Measurements from ENCODE around the gene FREM1.

Gene FREM1

DNA sequence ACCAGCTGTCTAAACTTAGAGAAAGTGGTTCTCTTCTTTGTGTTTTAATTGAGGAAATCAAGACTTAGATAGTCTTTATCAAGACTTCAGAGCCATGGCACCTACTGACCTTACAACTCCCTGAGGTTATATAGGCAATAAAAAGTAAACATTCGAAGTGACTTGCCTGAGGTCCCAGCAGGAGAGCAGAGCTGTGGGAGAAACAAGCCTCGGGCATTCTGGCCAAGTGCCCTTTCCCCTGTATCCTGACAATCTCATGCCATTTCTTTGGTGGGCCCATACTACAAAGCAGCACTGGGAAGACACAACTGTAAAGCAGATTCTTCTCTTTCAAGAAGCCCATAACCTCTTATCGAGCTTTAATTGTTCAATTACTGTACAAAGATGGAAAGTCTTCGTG, 23.1 kb downstream of the FREM1 start:
- Histone ChIP-seq H2AFZ (ENCODE audit: low read length) (no peak overlapping the region), H3K4me1 (ENCODE audit: insufficient read depth, low read length, severe bottlenecking) (no peaks in the 10 kb centered on the region), H3K27me3 (ENCODE audit: insufficient read depth, low read length) (no peaks in the 10 kb centered on the region), H4K20me1 (ENCODE audit: insufficient read depth, low read length) (no peaks in the 10 kb centered on the region), H3K9me3 (ENCODE audit: low read length) (no peaks in the 10 kb centered on the region), H3K9me2 (ENCODE audit: low read depth, low read length) (no peaks in the 10 kb centered on the region), H3K27ac (ENCODE audit: low read depth, low read length, poor library complexity, severe bottlenecking) (no peak overlapping the region), H3F3A (ENCODE audit: insufficient read depth, low read length) (no peaks in the 10 kb centered on the region), H3K79me2 (ENCODE audit: insufficient read depth, low read length) (no peaks in the 10 kb centered on the region), H3K4me2 (ENCODE audit: low read length) (no peak overlapping the region), H3K36me3 (ENCODE audit: insufficient read depth, low read length) (no peaks in the 10 kb centered on the region), H3K4me3 (ENCODE audit: low read depth, low read length, poor library complexity, severe bottlenecking) (no peak overlapping the region), H3K9ac (ENCODE audit: low read length) (no peak overlapping the region)
- TF ChIP-seq, protein P1, sequence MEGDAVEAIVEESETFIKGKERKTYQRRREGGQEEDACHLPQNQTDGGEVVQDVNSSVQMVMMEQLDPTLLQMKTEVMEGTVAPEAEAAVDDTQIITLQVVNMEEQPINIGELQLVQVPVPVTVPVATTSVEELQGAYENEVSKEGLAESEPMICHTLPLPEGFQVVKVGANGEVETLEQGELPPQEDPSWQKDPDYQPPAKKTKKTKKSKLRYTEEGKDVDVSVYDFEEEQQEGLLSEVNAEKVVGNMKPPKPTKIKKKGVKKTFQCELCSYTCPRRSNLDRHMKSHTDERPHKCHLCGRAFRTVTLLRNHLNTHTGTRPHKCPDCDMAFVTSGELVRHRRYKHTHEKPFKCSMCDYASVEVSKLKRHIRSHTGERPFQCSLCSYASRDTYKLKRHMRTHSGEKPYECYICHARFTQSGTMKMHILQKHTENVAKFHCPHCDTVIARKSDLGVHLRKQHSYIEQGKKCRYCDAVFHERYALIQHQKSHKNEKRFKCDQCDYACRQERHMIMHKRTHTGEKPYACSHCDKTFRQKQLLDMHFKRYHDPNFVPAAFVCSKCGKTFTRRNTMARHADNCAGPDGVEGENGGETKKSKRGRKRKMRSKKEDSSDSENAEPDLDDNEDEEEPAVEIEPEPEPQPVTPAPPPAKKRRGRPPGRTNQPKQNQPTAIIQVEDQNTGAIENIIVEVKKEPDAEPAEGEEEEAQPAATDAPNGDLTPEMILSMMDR (IDR thresholded peaks at IDR 0.05; ENCODE audit: low read length), result no peak
- TF ChIP-seq EZH2 (IDR thresholded peaks at IDR 0.05; ENCODE audit: borderline replicate concordance, low read length), result no peak

DNA sequence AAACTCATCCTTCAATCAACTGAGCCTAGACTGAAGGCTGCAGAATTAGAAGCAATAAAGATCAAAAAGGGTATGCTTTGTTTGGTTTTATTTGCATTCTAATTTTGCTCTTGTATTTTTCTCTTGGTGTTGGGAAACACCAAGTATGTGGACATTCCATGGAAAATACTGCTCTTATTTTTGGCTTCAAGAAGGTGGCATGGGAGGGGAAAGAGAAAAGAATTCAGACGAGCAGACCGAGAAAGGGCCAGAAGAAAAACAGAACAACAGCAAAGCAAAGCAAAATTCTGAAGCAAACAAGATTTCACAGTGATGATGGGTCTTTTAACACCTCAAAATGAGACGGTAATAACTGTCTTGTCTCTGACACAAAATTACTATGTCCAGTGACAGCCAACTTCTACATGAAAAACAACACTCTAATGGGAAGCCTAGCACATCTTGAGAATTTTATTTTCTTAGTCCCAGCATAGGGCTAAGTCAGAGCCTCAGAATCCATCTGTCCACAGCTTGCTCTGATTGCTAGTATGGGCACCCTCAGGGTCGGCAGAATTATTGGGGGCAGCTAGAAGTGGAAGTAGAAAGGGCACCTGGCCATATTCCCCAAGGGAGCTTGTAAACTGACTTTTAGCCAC, 26.8 kb downstream of the FREM1 start:
- Histone ChIP-seq H3K36me3 (ENCODE audit: insufficient read depth, low read length) (no peaks in the 10 kb centered on the region), H3K4me3 (ENCODE audit: low read depth, low read length, poor library complexity, severe bottlenecking) (no peak overlapping the region), H3F3A (ENCODE audit: insufficient read depth, low read length) (no peaks in the 10 kb centered on the region), H3K27me3 (ENCODE audit: insufficient read depth, low read length) (no peaks in the 10 kb centered on the region), H2AFZ (ENCODE audit: low read length) (no peak overlapping the region), H3K27ac (ENCODE audit: low read depth, low read length, poor library complexity, severe bottlenecking) (no peak overlapping the region), H3K79me2 (ENCODE audit: insufficient read depth, low read length) (no peaks in the 10 kb centered on the region), H3K9me2 (ENCODE audit: low read depth, low read length) (no peaks in the 10 kb centered on the region), H4K20me1 (ENCODE audit: insufficient read depth, low read length) (no peaks in the 10 kb centered on the region), H3K9me3 (ENCODE audit: low read length) (no peaks in the 10 kb centered on the region), H3K4me2 (ENCODE audit: low read length) (no peak overlapping the region), H3K9ac (ENCODE audit: low read length) (no peak overlapping the region), H3K4me1 (ENCODE audit: insufficient read depth, low read length, severe bottlenecking) (no peaks in the 10 kb centered on the region)
- TF ChIP-seq, protein P1 (IDR thresholded peaks at IDR 0.05; ENCODE audit: low read length), result no peak
- TF ChIP-seq EZH2 (IDR thresholded peaks at IDR 0.05; ENCODE audit: borderline replicate concordance, low read length), result no peak

DNA sequence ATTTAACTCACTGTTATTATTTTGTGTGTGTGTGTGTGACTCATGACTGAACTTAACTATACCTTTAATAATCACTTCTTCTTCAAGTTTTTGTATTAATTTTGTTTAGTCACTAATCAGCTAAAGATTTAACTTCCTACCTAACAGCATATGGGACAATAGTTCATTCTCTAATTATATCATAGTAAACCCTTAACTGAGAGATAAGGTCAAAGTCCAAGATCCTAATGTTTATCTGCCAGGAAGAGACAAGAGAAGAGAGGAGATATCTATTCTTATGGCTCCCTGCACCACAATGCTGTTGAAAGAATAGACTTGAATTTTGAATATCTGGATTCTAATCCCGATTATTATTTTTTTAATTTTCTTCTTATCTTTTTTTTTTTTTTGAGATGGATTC, 28.1 kb downstream of the FREM1 start:
- Histone ChIP-seq H3K9me3 (ENCODE audit: low read length) (no peaks in the 10 kb centered on the region), H3K27ac (ENCODE audit: low read depth, low read length, poor library complexity, severe bottlenecking) (no peak overlapping the region), H3K9me2 (ENCODE audit: low read depth, low read length) (no peaks in the 10 kb centered on the region), H3K4me2 (ENCODE audit: low read length) (no peak overlapping the region), H3K9ac (ENCODE audit: low read length) (no peak overlapping the region), H3F3A (ENCODE audit: insufficient read depth, low read length) (no peaks in the 10 kb centered on the region), H3K36me3 (ENCODE audit: insufficient read depth, low read length) (no peaks in the 10 kb centered on the region), H3K27me3 (ENCODE audit: insufficient read depth, low read length) (no peaks in the 10 kb centered on the region), H3K4me1 (ENCODE audit: insufficient read depth, low read length, severe bottlenecking) (no peaks in the 10 kb centered on the region), H3K79me2 (ENCODE audit: insufficient read depth, low read length) (no peaks in the 10 kb centered on the region), H2AFZ (ENCODE audit: low read length) (no peak overlapping the region), H3K4me3 (ENCODE audit: low read depth, low read length, poor library complexity, severe bottlenecking) (no peak overlapping the region), H4K20me1 (ENCODE audit: insufficient read depth, low read length) (no peaks in the 10 kb centered on the region)
- no peak for TF ChIP-seq EZH2 (IDR thresholded peaks at IDR 0.05; ENCODE audit: borderline replicate concordance, low read length)
- TF ChIP-seq, protein P1 (IDR thresholded peaks at IDR 0.05; ENCODE audit: low read length), result no peak
